H1 (cell line): ENCODE data around the gene BTAF1. TPM values are rescaled to one million over a fixed set of nuclear protein-coding genes. Genes with fewer than 3 reads are reported as not detected.

ENCODE experiments used
- CTCF ChIA-PET: fragments of 300-600 bp; sonication (Branson Sonifier 250); formaldehyde crosslinking; loops from one replicate; lab custom pipeline; 2021; ENCODE audit not compliant: partially characterized antibody; lab: Charles Lee
- POLR2A ChIA-PET: fragments of 300-600 bp; sonication (Branson Sonifier 250); formaldehyde crosslinking; loops from one replicate; lab custom pipeline; 2021; ENCODE audit warnings: inconsistent platforms; ENCODE audit not compliant: partially characterized antibody; lab: Charles Lee
- DNase-seq, 2 experiments: peaks; one replicate each; pipeline versions ENCODE4 v3.0.0 to v3.0.0-alpha.2; 2010 to 2022; ENCODE audit warnings: low spot score in 2 of 2, low read depth in 1 of 2, mixed read lengths in 1 of 2
- FAIRE-seq: peaks from 2 replicates; lab custom pipeline; 2011; peaks lifted over from hg19 to GRCh38; lab: Jason Lieb, UNC
- H2AFZ ChIP-seq: 2 replicates; pipeline ENCODE4 v1.8.1; 2012; ENCODE audit warnings: low read length, inconsistent platforms
- H2AK5ac ChIP-seq: 2 replicates; pipeline ENCODE4 v1.6.1; 2013; ENCODE audit warnings: low read depth, low read length
- H2BK120ac ChIP-seq: replicated peaks from 2 replicates; pipeline ENCODE3; 2013; ENCODE audit warnings: low read depth, low read length, inconsistent platforms
- H2BK12ac ChIP-seq: 2 replicates; pipeline ENCODE4 v1.6.1; 2013; ENCODE audit warnings: low read depth, low read length
- H2BK15ac ChIP-seq: 2 replicates; pipeline ENCODE4 v1.6.1; 2013; ENCODE audit warnings: low read length
- H2BK20ac ChIP-seq: 2 replicates; pipeline ENCODE4 v1.6.1; 2013; ENCODE audit warnings: low read length
- H2BK5ac ChIP-seq: 2 replicates; pipeline ENCODE4 v1.6.1; 2013; ENCODE audit warnings: low read depth, low read length
- H3K14ac ChIP-seq: 2 replicates; pipeline ENCODE4 v1.6.1; 2013; ENCODE audit warnings: inconsistent platforms; ENCODE audit not compliant: insufficient read length
- H3K18ac ChIP-seq: 2 replicates; pipeline ENCODE4 v1.6.1; 2013; ENCODE audit warnings: low read length; ENCODE audit errors: extremely low read depth
- H3K23ac ChIP-seq: 2 replicates; pipeline ENCODE4 v1.6.1; 2013; ENCODE audit warnings: inconsistent platforms; ENCODE audit not compliant: insufficient read length
- H3K23me2 ChIP-seq: 2 replicates; pipeline ENCODE4 v1.6.1; 2013; ENCODE audit warnings: low read depth, low read length
- H3K27ac ChIP-seq: 2 replicates; pipeline ENCODE4 v1.6.1; 2011; ENCODE audit warnings: low read depth, low read length, inconsistent platforms
- H3K27me3 ChIP-seq, 4 experiments: replicated peaks in 1 of 4; 1 replicate in 1 of 4; 2 replicates in 3 of 4; pipeline versions ENCODE4 v1.6.1 to v1.8.1; 2011 to 2013; ENCODE audit warnings: low read length in 3 of 4, mild to moderate bottlenecking in 3 of 4, inconsistent platforms in 2 of 4, mixed read lengths in 2 of 4, moderate library complexity in 1 of 4; ENCODE audit not compliant: control insufficient read depth in 3 of 4, insufficient read depth in 3 of 4; ENCODE audit errors: extremely low read depth in 1 of 4
- H3K36me3 ChIP-seq, 4 experiments: 2 replicates each; pipeline versions ENCODE4 v1.6.1 to v1.8.1; 2011 to 2013; ENCODE audit warnings: mild to moderate bottlenecking in 4 of 4, low read length in 3 of 4, moderate library complexity in 2 of 4, control low read depth in 1 of 4, inconsistent platforms in 1 of 4; ENCODE audit not compliant: insufficient read depth in 4 of 4, control insufficient read depth in 2 of 4
- H3K4ac ChIP-seq: replicated peaks from 2 replicates; pipeline ENCODE3; 2013; ENCODE audit warnings: low read length, low read depth, mixed read lengths, inconsistent platforms; ENCODE audit not compliant: insufficient read length
- H3K4me1 ChIP-seq, 4 experiments: replicated peaks in 1 of 4; 1 replicate in 1 of 4; 2 replicates in 3 of 4; pipeline versions ENCODE4 v1.6.1 to v1.8.1; 2011 to 2013; ENCODE audit warnings: low read length in 3 of 4, inconsistent platforms in 2 of 4, mixed read lengths in 1 of 4; ENCODE audit not compliant: insufficient read depth in 4 of 4, control insufficient read depth in 3 of 4
- H3K4me2 ChIP-seq, 2 experiments: 2 replicates each; pipeline versions ENCODE4 v1.6.1 to v1.8.1; 2011 to 2013; ENCODE audit warnings: low read depth in 2 of 2, low read length in 2 of 2, control low read depth in 1 of 2, inconsistent platforms in 1 of 2, mild to moderate bottlenecking in 1 of 2; ENCODE audit not compliant: insufficient read depth in 1 of 2
- H3K4me3 ChIP-seq, 4 experiments: fragments of 200-600, 300-600 bp in 1 of 4; sonication (generic), shearing (Covaris generic), sonication (Bioruptor Twin) in 1 of 4; 2 replicates each; pipeline versions ENCODE4 v1.5.1 to v1.8.1; 2011 to 2016; ENCODE audit warnings: low read length in 4 of 4, low read depth in 3 of 4, control low read depth in 2 of 4, inconsistent platforms in 2 of 4, mild to moderate bottlenecking in 2 of 4, mixed read lengths in 1 of 4, moderate library complexity in 1 of 4; ENCODE audit not compliant: insufficient read depth in 2 of 4; ENCODE audit errors: extremely low read depth in 1 of 4
- H3K56ac ChIP-seq: replicated peaks from 2 replicates; pipeline ENCODE3; 2013; ENCODE audit warnings: low read depth, mild to moderate bottlenecking, mixed read lengths, low read length, inconsistent platforms; ENCODE audit not compliant: insufficient read length
- H3K79me1 ChIP-seq: 2 replicates; pipeline ENCODE4 v1.6.1; 2013; ENCODE audit warnings: low read depth, low read length, control low read depth
- H3K79me2 ChIP-seq, 2 experiments: 2 replicates each; pipeline versions ENCODE4 v1.6.1 to v1.8.1; 2012 to 2013; ENCODE audit warnings: low read length in 2 of 2, mild to moderate bottlenecking in 2 of 2, inconsistent platforms in 1 of 2; ENCODE audit not compliant: insufficient read depth in 2 of 2, control insufficient read depth in 1 of 2
- H3K9ac ChIP-seq, 4 experiments: replicated peaks in 1 of 4; 1 replicate in 1 of 4; 2 replicates in 3 of 4; pipeline versions ENCODE4 v1.6.1 to v1.8.1; 2011 to 2013; ENCODE audit warnings: low read depth in 3 of 4, low read length in 3 of 4, control low read depth in 2 of 4, mild to moderate bottlenecking in 2 of 4, moderate library complexity in 2 of 4, inconsistent platforms in 1 of 4; ENCODE audit errors: extremely low read depth in 1 of 4
- H3K9me3 ChIP-seq, 2 experiments: 2 replicates each; pipeline versions ENCODE4 v1.6.1 to v1.8.1; 2012 to 2013; ENCODE audit warnings: mild to moderate bottlenecking in 2 of 2, moderate library complexity in 2 of 2, control low read depth in 1 of 2, inconsistent platforms in 1 of 2, low read depth in 1 of 2, low read length in 1 of 2, mixed read lengths in 1 of 2; ENCODE audit not compliant: insufficient read depth in 2 of 2
- H4K20me1 ChIP-seq, 2 experiments: replicated peaks in 1 of 2; 2 replicates each; pipeline versions ENCODE3 to v1.8.1; 2011 to 2013; ENCODE audit warnings: inconsistent platforms in 2 of 2, low read length in 2 of 2, mild to moderate bottlenecking in 1 of 2; ENCODE audit not compliant: insufficient read depth in 2 of 2, control insufficient read depth in 1 of 2
- H4K5ac ChIP-seq: 2 replicates; pipeline ENCODE4 v1.6.1; 2013; ENCODE audit warnings: low read length, low read depth, mixed read lengths, inconsistent platforms; ENCODE audit not compliant: insufficient read length
- H4K8ac ChIP-seq: 2 replicates; pipeline ENCODE4 v1.8.0; 2013; ENCODE audit warnings: mild to moderate bottlenecking, moderate library complexity, low read length, inconsistent platforms; ENCODE audit not compliant: insufficient read depth; ENCODE audit errors: extremely low read depth
- H4K91ac ChIP-seq: replicated peaks from 2 replicates; pipeline ENCODE3; 2013; ENCODE audit warnings: low read length, mixed read lengths, inconsistent platforms; ENCODE audit not compliant: insufficient read length
- WGBS, 2 experiments: shearing (Covaris generic) in 1 of 2; methylation state at CpG; one replicate each; pipeline versions ENCODE4 v1.1.6 to v1.1.7; 2013 to 2015; ENCODE audit warnings: low lambda C conversion rate in 2 of 2, mixed read lengths in 2 of 2, inconsistent platforms in 1 of 2, low coverage in 1 of 2, missing lambda C conversion rate in 1 of 2; ENCODE audit not compliant: insufficient replicate concordance in 2 of 2, insufficient coverage in 1 of 2, insufficient read length in 1 of 2; ENCODE audit errors: extremely low coverage in 1 of 2, missing lambda C conversion rate in 1 of 2; 5-methylcytosine and 5-hydroxymethylcytosine counted together
- polyA plus RNA-seq, 7 experiments: library from polyadenylated mRNA; depleted of rRNA in 3 of 7; stranded (reverse) in 5 of 7; unstranded in 2 of 7; fragments of >200 nt in 5 of 7; fragments of 200-250 nt in 2 of 7; gene quantifications; 1 replicate in 5 of 7; 2 replicates in 1 of 7; 4 replicates in 1 of 7; pipeline versions ENCODE4 v1.2.1 to v1.2.3, GENCODE V29; 2011 to 2013; ENCODE audit warnings: missing spikeins in 2 of 7, mixed read lengths in 2 of 7
- total RNA-seq: library from RNA; stranded (reverse); fragmentation: NEBNext Ultra II Directional; extraction: Animal tissue kit (Norgen Biotek cat#: 25700); gene quantifications from 2 replicates; pipeline ENCODE4 v1.2.1, GENCODE V29; 2021

The BTAF1 gene
- total and polyA plus RNA-seq, 2 of the 8 experiments (the other 6 are each of a cell fraction or from before 2014, with no cell fraction given), result 24.5 to 39.1 TPM

GRCh38 chr10:91907033-91907594 is 16.5 kb upstream of the BTAF1 start:
- H2BK20ac ChIP-seq, result no peak overlapping the region
- 95% methylated on average over 5 of the region's 5 CpGs; no CpG with 5 or more reads in 1 of the 2 experiments for WGBS, 2 experiments
- 0 out of 2 replicates have a peak overlapping the region, but pooled peaks have one; percentile 72 for H2BK5ac ChIP-seq
- H2BK15ac ChIP-seq, result no peak overlapping the region
- H3K79me1 ChIP-seq, result peaks cover 5% of the 10 kb centered on the region; the same call in 1 of the 2 replicates
- H2AK5ac ChIP-seq, result 0 out of 2 replicates have a peak overlapping the region, but pooled peaks have one; percentile 88
- no peaks in the 10 kb centered on the region for H3K9me3 ChIP-seq
- H3K27ac ChIP-seq, result no peak overlapping the region
- no peak for FAIRE-seq
- peak overlapping the region; percentile 69 to 88 (median 80) for H3K4me3 ChIP-seq
- H3K56ac ChIP-seq, result no peak overlapping the region
- no peak overlapping the region for H3K9ac ChIP-seq
- CTCF ChIA-PET, result interaction anchor here (0.6 to 2.5 kb wide), 5 partner anchors 18 to 738 kb away, joined by 3 to 10 read pairs (median 5); no protein-coding TSS in a partner anchor
- H2AFZ ChIP-seq, result no peak overlapping the region
- peaks cover 2 to 29% (median 10%) of the 10 kb centered on the region in 4 experiments; a peak in 5 of 8 replicates for H3K36me3 ChIP-seq
- H4K8ac ChIP-seq, result no peak overlapping the region
- peak overlapping the region; percentile 62 to 78 for H3K4me2 ChIP-seq
- no peak for DNase-seq
- no peak overlapping the region for H4K91ac ChIP-seq
- H3K27me3 ChIP-seq, result no peaks in the 10 kb centered on the region
- H3K23me2 ChIP-seq, result peaks cover 15% of the 10 kb centered on the region
- H4K20me1 ChIP-seq, result no peaks in the 10 kb centered on the region
- H3K18ac ChIP-seq, result no peak overlapping the region
- H2BK120ac ChIP-seq, result no peak overlapping the region
- H4K5ac ChIP-seq, result no peak overlapping the region
- no peak overlapping the region for H3K14ac ChIP-seq
- no peak overlapping the region for H2BK12ac ChIP-seq
- peaks cover 10 to 36% of the 10 kb centered on the region in 2 experiments for H3K79me2 ChIP-seq
- no peak overlapping the region for H3K4ac ChIP-seq
- POLR2A ChIA-PET, result interaction anchor here (1.2 to 2.6 kb wide), 5 partner anchors 10 to 42 kb away, joined by 3 to 26 read pairs (median 14); partner anchors contain the start of gene BTAF1
- H3K23ac ChIP-seq, result no peak overlapping the region
- H3K4me1 ChIP-seq, result peaks cover 1 to 8% (median 6%) of the 10 kb centered on the region in 4 experiments; a peak in 3 of 7 replicates
